ENCODE data around the gene PALMD. TPM values are rescaled to one million over a fixed set of nuclear protein-coding genes. Genes with fewer than 3 reads are reported as not detected.

Gene PALMD
- total RNA-seq, 1 experiment from 2014 or later = not detected

DNA sequence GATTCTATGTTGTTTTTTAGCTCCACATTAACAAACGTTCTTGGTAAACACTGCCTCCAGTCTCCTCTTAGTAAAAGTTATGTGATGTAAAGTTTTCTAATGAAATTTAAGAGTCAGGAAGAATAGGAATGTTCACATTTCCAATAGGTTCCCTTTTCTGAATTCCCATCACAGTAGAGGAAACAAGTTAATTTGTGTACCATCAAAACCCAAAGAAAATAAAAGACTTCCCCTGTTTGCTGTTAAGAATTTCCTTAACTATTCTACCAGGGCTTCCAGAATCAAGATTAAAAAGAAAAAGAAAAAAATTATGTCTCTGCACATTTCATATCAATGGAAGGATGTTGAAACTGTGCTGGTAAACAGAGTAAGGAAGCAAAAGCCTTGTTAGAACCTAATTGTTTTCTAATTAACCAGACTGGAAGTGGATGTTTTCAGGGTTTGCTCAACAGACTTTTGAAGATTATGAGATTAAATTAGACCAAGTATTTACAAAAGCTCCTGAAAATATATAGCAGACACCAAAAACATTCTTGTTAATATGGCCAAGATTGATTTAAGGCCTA lies 43.4 kb upstream of the PALMD start:
- Mint-ChIP-seq H3K36me3 (ENCODE audit: insufficient read depth in 1 of 3, low read depth in 3 of 3) (no peaks in the 10 kb centered on the region), H3K27ac (no peak overlapping the region; a peak in 1 of 7 replicates), H3K4me1 (no peaks in the 10 kb centered on the region), H3K27me3 (ENCODE audit: low read depth) (no peaks in the 10 kb centered on the region), H3K4me3 (no peak overlapping the region), H3K9me3 (peaks cover under 1 to 3% of the 10 kb centered on the region in 2 experiments; a peak in 2 of 5 replicates)
- Histone ChIP-seq H4K20me1 (ENCODE audit: control insufficient read depth, insufficient read depth, insufficient read length) (no peaks in the 10 kb centered on the region), H3K18ac (ENCODE audit: insufficient read length, low read depth, low read length) (no peak overlapping the region), H3K23ac (ENCODE audit: insufficient read length, low read depth, low read length) (no peak overlapping the region), H4K91ac (ENCODE audit: insufficient read length, low read depth, low read length) (no peak overlapping the region), H3K23me2 (ENCODE audit: insufficient read length, low read depth, low read length, poor library complexity, severe bottlenecking) (no peaks in the 10 kb centered on the region), H3K27ac (ENCODE audit: insufficient read length, low read depth, low read length) (no peak overlapping the region), H2AFZ (ENCODE audit: low read length) (no peak overlapping the region), H3K4me1 (ENCODE audit: insufficient read depth, low read length) (no peaks in the 10 kb centered on the region), H2AK5ac (ENCODE audit: insufficient read length, low read length) (no peak overlapping the region), H2BK120ac (ENCODE audit: low read depth, low read length, poor library complexity, severe bottlenecking) (no peak overlapping the region), H3K79me1 (ENCODE audit: insufficient read depth, low read depth, low read length, poor library complexity, severe bottlenecking) (no peaks in the 10 kb centered on the region), H2BK12ac (ENCODE audit: insufficient read length, low read depth, low read length) (no peak overlapping the region), H4K5ac (ENCODE audit: insufficient read length, low read depth, low read length) (no peak overlapping the region), H2BK20ac (ENCODE audit: low read depth, low read length, poor library complexity, severe bottlenecking) (no peak overlapping the region), H3K14ac (ENCODE audit: insufficient read depth, low read length) (no peak overlapping the region), H3T11ph (ENCODE audit: low read length) (no peak overlapping the region), H3K9ac (ENCODE audit: extremely low read depth, insufficient read length, low read length) (no peak overlapping the region), H3K4ac (ENCODE audit: low read depth, low read length) (no peak overlapping the region), H4K8ac (replicated peaks; ENCODE audit: insufficient read length, low read depth, low read length) (no peak overlapping the region), H3K4me2 (ENCODE audit: insufficient read depth, insufficient read length, low read length) (no peak overlapping the region), H3K9me3 (ENCODE audit: control insufficient read depth, low read depth, low read length) (no peaks in the 10 kb centered on the region), H3K56ac (ENCODE audit: insufficient read length, low read depth, low read length) (no peak overlapping the region), H3K27me3 (ENCODE audit: insufficient read depth, low read length) (no peaks in the 10 kb centered on the region), H2BK15ac (ENCODE audit: low read depth, low read length) (no peak overlapping the region), H2BK5ac (ENCODE audit: insufficient read length, low read length) (no peak overlapping the region), H3K79me2 (ENCODE audit: insufficient read depth, low read length) (no peaks in the 10 kb centered on the region)
- WGBS (ENCODE audit: extremely low coverage, insufficient read length, low lambda C conversion rate) = no CpG with 5 or more reads among the region's 1 CpG
- no peak for TF ChIP-seq CTCF (conservative IDR thresholded peaks at IDR 0.05)
- no peak for DNase-seq

All from H9 (cell line).